ENCODE data around the gene RASGEF1C.

GRCh38 chr5:180097163-180097894, 111.7 kb downstream of the RASGEF1C start:
- TF ChIP-seq EP300 (IDR thresholded peaks at IDR 0.05) (no peak), CTCF (IDR thresholded peaks at IDR 0.05) (no peak), POLR2A (IDR thresholded peaks at IDR 0.05; ENCODE audit: low read depth) (no peak), POLR2AphosphoS5 (IDR thresholded peaks at IDR 0.05) (no peak)
